ENCODE measurements around the gene FUCA1.

The FUCA1 gene

GRCh38 chr1:23800400-23801337 lies 67.4 kb downstream of the FUCA1 start, which contains the start of gene GALE:
Gene GALE, minus strand, starts transcription at chr1:23800754. Its CDS starts 1,747 bp downstream, at chr1:23799007.
- peak; percentile 93 to 96 (median 96) for DNase-seq

GRCh38 chr1:23799570-23800399 lies 68.3 kb downstream of the FUCA1 start:
- no peak for DNase-seq

GRCh38 chr1:23799255-23799569 lies 68.9 kb downstream of the FUCA1 start:
- no peak for DNase-seq

- no peak for DNase-seq
These were observed 69.4 kb downstream of the FUCA1 start for GRCh38 chr1:23798662-23799142.

GRCh38 chr1:23797478-23798448 lies 70.3 kb downstream of the FUCA1 start:
- no peak for DNase-seq

GRCh38 chr1:23796466-23797271 lies 71.4 kb downstream of the FUCA1 start:
- no peak for DNase-seq

- no peak for DNase-seq
These were observed 72.2 kb downstream of the FUCA1 start for GRCh38 chr1:23795676-23796465.

Measured in activated CD4-positive, CD25-positive, alpha-beta regulatory T cell (primary cell).